Measurements from ENCODE around the gene THAP5. TPM values are rescaled to one million over a fixed set of nuclear protein-coding genes. Genes with fewer than 3 reads are reported as not detected.
"Not testable (repeated sequence)": the region's sequence is repeated elsewhere in the genome, so short reads cannot be mapped to it uniquely, and the experiment has no call there.

THAP5 gene
- total and polyA plus RNA-seq, 12 donors: 7.2 to 32.9 (median 28.1) TPM

DNA sequence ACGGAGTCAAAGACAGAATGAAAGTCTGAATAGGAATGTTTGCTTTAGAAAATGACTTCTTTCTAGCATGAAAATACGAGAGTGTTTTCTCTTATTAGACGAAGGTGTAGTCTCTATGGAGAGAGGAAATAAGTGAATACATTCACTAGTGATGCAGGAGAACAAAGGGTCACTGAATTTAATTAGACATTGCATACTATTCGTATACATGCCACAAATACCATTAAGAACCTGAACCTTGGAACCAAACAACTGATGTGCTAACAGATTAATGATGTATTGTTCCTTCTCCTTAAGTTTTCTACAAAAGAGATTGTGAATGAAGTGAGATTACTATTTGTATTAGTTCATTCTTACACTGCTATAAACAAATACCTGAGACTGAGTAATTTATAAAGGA is 10.3 kb downstream of the THAP5 start:
- H3K9me3 ChIP-seq: peaks cover 0 to 35% (median 7%) of the 10 kb centered on the region in 11 donors
- ATAC-seq (no peak), DNase-seq (no peak)
- H3K4me1 ChIP-seq: peaks cover 0 to 6% (median 0%) of the 10 kb centered on the region in 9 donors
- WGBS, 2 donors: 92 to 93% methylated on average over 4 of the region's 4 CpGs
- TF ChIP-seq CTCF (IDR thresholded peaks at IDR 0.05): no peak
- H3K27me3 ChIP-seq: no peaks in the 10 kb centered on the region
- H3K4me3 ChIP-seq: no peak overlapping the region
- no peak overlapping the region for H3K27ac ChIP-seq
- intact Hi-C loops (cut with DNase I): no loop called here
- peaks cover 0 to 15% (median 3%) of the 10 kb centered on the region in 9 donors for H3K36me3 ChIP-seq

DNA sequence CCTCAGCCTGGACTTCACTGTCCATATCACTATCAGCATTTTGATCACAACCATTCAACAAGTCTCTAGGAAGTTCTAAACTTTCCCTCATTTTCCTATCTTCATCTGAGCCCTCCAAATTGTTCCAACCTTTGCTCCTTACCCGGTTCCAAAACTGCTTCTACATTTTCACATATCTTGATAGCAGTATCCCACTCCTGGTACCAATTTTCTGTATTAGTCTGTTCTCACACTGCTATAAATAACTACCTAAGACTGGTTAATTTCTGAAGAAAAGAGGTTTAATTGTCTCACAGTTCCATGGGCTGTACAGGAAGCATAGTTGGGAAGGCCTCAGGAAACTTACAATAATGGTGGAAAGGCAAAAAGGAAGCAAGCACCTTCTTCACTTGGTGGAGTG is 11.9 kb downstream of the THAP5 start:
- H3K27ac ChIP-seq: no peak overlapping the region
- no peak overlapping the region for H3K4me3 ChIP-seq
- peaks cover 0 to 4% (median 0%) of the 10 kb centered on the region in 9 donors for H3K36me3 ChIP-seq
- H3K27me3 ChIP-seq: no peaks in the 10 kb centered on the region
- H3K9me3 ChIP-seq: peaks cover 0 to 35% (median 7%) of the 10 kb centered on the region in 11 donors
- no peak for TF ChIP-seq CTCF (IDR thresholded peaks at IDR 0.05)
- DNase-seq: no peak
- peaks cover 0 to 6% (median 0%) of the 10 kb centered on the region in 9 donors for H3K4me1 ChIP-seq
- ATAC-seq: no peak
- 97 to 99% methylated on average over 1 of the region's 1 CpG for WGBS, 2 donors
- intact Hi-C loops (cut with DNase I): no loop called here

DNA sequence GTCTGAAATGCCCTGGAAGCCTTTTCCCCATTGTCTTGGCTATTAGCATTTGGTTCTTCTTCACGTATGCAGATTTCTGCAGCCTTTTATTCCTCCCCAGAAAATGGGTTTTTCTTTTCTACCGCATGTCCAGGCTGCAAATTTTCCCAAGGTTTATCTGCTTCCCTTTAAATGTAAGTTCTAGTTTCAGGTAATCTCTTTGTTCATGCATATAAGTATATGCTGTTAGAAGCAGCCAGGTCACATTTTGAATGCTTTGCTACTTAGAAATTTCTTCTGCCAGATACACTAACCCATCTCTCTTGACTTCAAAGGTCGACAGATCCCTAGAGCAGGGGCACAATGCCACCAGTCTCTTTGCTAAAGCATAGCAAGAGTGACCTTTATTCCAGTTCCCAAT is 12.3 kb downstream of the THAP5 start:
- Histone ChIP-seq H3K9me3 (peaks cover 0 to 35% (median 7%) of the 10 kb centered on the region in 11 donors), H3K4me3 (no peak overlapping the region), H3K27me3 (no peaks in the 10 kb centered on the region), H3K36me3 (peaks cover 0 to 4% (median 0%) of the 10 kb centered on the region in 9 donors), H3K4me1 (peaks cover 0 to 6% (median 0%) of the 10 kb centered on the region in 9 donors), H3K27ac (no peak overlapping the region)
- 98% methylated on average over 3 of the region's 3 CpGs for whole genome bisulfite sequencing, 2 donors
- ATAC-seq (no peak), DNase-seq (no peak)
- TF ChIP-seq CTCF (IDR thresholded peaks at IDR 0.05): no peak
- intact Hi-C loops (cut with DNase I): no loop called here

- H3K27ac ChIP-seq; H3K36me3 ChIP-seq; ATAC-seq; H3K4me1 ChIP-seq; DNase-seq; intact Hi-C loops (cut with DNase I); H3K4me3 ChIP-seq; H3K27me3 ChIP-seq: not testable (repeated sequence)
- H3K9me3 ChIP-seq: peaks cover 0 to 35% (median 7%) of the 10 kb centered on the region in 11 donors
These were observed 12.8 kb downstream of the THAP5 start for GRCh38 chr7:108556665-108557064.

GRCh38 chr7:108548141-108548896 is 21.2 kb downstream of the THAP5 start:
- intact Hi-C loops (cut with DNase I); H3K36me3 ChIP-seq; H3K4me3 ChIP-seq; DNase-seq; ATAC-seq; H3K27ac ChIP-seq; H3K9me3 ChIP-seq; H3K27me3 ChIP-seq; H3K4me1 ChIP-seq: not testable (repeated sequence)
- 69 to 70% methylated on average over 2 of the region's 2 CpGs for WGBS, 2 donors

All from heart right ventricle (tissue), 16 donors.